Pancreas (tissue), 10 donors: Measurements from ENCODE around the gene ZBTB7B. TPM values are rescaled to one million over a fixed set of nuclear protein-coding genes. Genes with fewer than 3 reads are reported as not detected.

Experiments used
- ATAC-seq, 4 donors: fragments of 200-7000 bp; cut with Tn5 transposase; one replicate each; pipeline versions ENCODE4 v1.8.0 to v1.9.1; 2020; ENCODE audit warnings: mild to moderate bottlenecking in 4 of 4, moderate library complexity in 4 of 4
- DNase-seq, 6 donors: peaks; one replicate each; pipeline ENCODE4 v3.0.0-alpha.2; 2020
- FAIRE-seq: peaks from 2 replicates; lab custom pipeline; 2012; peaks lifted over from hg19 to GRCh38; lab: Jason Lieb, UNC
- H3K27ac ChIP-seq, 4 donors: fragments of 200-600 bp; sonication (generic); 1 replicate in 3 of 4; 2 replicates in 1 of 4; pipeline versions ENCODE4 v1.5.0 to v1.8.0; 2020
- H3K27me3 ChIP-seq, 4 donors: fragments of 200-600 bp; one replicate each; pipeline ENCODE4 v1.8.0; 2021
- H3K36me3 ChIP-seq, 3 donors: fragments of 200-600 bp; sonication (generic) in 1 of 3; one replicate each; pipeline versions ENCODE4 v1.5.0 to v1.8.0; 2020 to 2021
- H3K4me1 ChIP-seq, 3 donors: fragments of 200-600 bp; one replicate each; pipeline ENCODE4 v1.8.0; 2021
- H3K4me3 ChIP-seq, 4 donors: fragments of 200-600 bp; sonication (generic) in 2 of 4; one replicate each; pipeline versions ENCODE4 v1.5.0 to v1.8.0; 2020 to 2021
- H3K9me3 ChIP-seq, 4 donors: fragments of 200-600 bp; one replicate each; pipeline ENCODE4 v1.8.0; 2021
- CTCF ChIP-seq, 4 donors: fragments of 200-600 bp; sonication (generic) in 3 of 4; IDR thresholded peaks; one replicate each; pipeline versions ENCODE4 v1.5.0 to v1.8.0; 2021; ENCODE audit warnings: antibody characterized with exemption in 4 of 4
- WGBS, 2 donors: extraction: QIAGEN DNeasy Blood & Tissue Kit; methylation state at CpG; one replicate each; pipeline ENCODE4 v1.1.7; 2013; 5-methylcytosine and 5-hydroxymethylcytosine counted together
- intact Hi-C, 3 donors: fragments of 100-400 bp; cut with DNase I; formaldehyde crosslinking; loops; one replicate each; pipeline versions ENCODE4 v1.11.1 to v1.14.2; 2022
- polyA plus RNA-seq, 2 donors: library from polyadenylated mRNA; stranded (reverse); fragments of 200-250 nt; gene quantifications; one replicate each; pipeline ENCODE4 v1.2.3, GENCODE V29; 2013
- total RNA-seq, 6 donors: library from RNA; stranded (reverse); fragmentation: NEBNext Ultra II Directional in 4 of 6; extraction: Animal tissue kit (Norgen Biotek cat#: 25700) in 4 of 6; gene quantifications; one replicate each; pipeline versions ENCODE4 v1.2.1 to v1.2.4, GENCODE V29; 2021 to 2023
- donor health status: healthy with polysubstance abuse.
- donor health status: DM: no; HTN: no; CAD: no; lungs with moderate emphysema.
- donor health status: DM: no; HTN: no; CAD: no.
- donor health status: control.
- donor health status: control.
- donor health status: Bipolar disorder and iron deficiency.
- donor health status: DM: yes; HTN: yes; CAD: no.
- donor health status: DM: no; HTN: no; CAD: no.
- donor health status: DM: no; HTN: no; CAD: no.
- donor health status: DM: yes; HTN: yes; CAD: no.

ZBTB7B gene
- total and polyA plus RNA-seq, 8 donors, result 19.8 to 38.4 (median 34.4) TPM

GRCh38 chr1:154999571-155000410 is 2.8 kb upstream of the ZBTB7B start:
- no peak for FAIRE-seq
- H3K9me3 ChIP-seq, result no peaks in the 10 kb centered on the region
- WGBS, 2 donors, result 3 to 8% methylated on average over 35 to 50 of the region's 50 CpGs

GRCh38 chr1:155000411-155000725 is 2.2 kb upstream of the ZBTB7B start:
- Histone ChIP-seq H3K4me1 (peaks cover 3 to 26% (median 6%) of the 10 kb centered on the region in 3 donors), H3K27ac (peak overlapping the region; percentile 95 to 98 (median 97)), H3K27me3 (no peaks in the 10 kb centered on the region), H3K4me3 (peak overlapping the region in 3 of 4 donors; percentile 58 to 87 (median 70)), H3K9me3 (no peaks in the 10 kb centered on the region), H3K36me3 (no peaks in the 10 kb centered on the region)
- FAIRE-seq (no peak), DNase-seq (peak in 2 of 6 donors; percentile 73 to 78), ATAC-seq (peak; percentile 0 to 2 (median 0))
- intact Hi-C loops, result no loop called here
- 0% methylated on average over 8 to 12 of the region's 13 CpGs for WGBS, 2 donors
- TF ChIP-seq CTCF (IDR thresholded peaks at IDR 0.05), result no peak

More at GRCh38 chr1:154999571-155000410, 2.8 kb upstream of the ZBTB7B start:
- peaks cover 3 to 22% (median 6%) of the 10 kb centered on the region in 3 donors for H3K4me1 ChIP-seq
- H3K4me3 ChIP-seq, result peak overlapping the region in 3 of 4 donors; percentile 18 to 87 (median 58)
- H3K27ac ChIP-seq, result peak overlapping the region; percentile 77 to 98 (median 97)
- no peak for TF ChIP-seq CTCF (IDR thresholded peaks at IDR 0.05)
- ATAC-seq (no peak), DNase-seq (peak in 2 of 6 donors; percentile 59 to 64)
- H3K36me3 ChIP-seq, result no peaks in the 10 kb centered on the region
- no peaks in the 10 kb centered on the region for H3K27me3 ChIP-seq
- intact Hi-C loops, result no loop called here

GRCh38 chr1:155000726-155001424 is 1.7 kb upstream of the ZBTB7B start:
- Histone ChIP-seq H3K4me3 (peak overlapping the region; percentile 58 to 87 (median 68)), H3K4me1 (peaks cover 4 to 29% (median 8%) of the 10 kb centered on the region in 3 donors), H3K27me3 (no peaks in the 10 kb centered on the region), H3K9me3 (no peaks in the 10 kb centered on the region), H3K27ac (peak overlapping the region; percentile 95 to 98 (median 97)), H3K36me3 (no peaks in the 10 kb centered on the region)
- peak; percentile 98 to 100 (median 99) for DNase-seq
- ATAC-seq, result peak; percentile 65 to 76 (median 72)
- 0% methylated on average over 38 to 43 of the region's 43 CpGs for WGBS, 2 donors
- FAIRE-seq, result no peak
- no peak for TF ChIP-seq CTCF (IDR thresholded peaks at IDR 0.05)
- intact Hi-C loops, result no loop called here

- no peaks in the 10 kb centered on the region for H3K9me3 ChIP-seq
- TF ChIP-seq CTCF (IDR thresholded peaks at IDR 0.05), result no peak
- FAIRE-seq, result no peak
- no peaks in the 10 kb centered on the region for H3K27me3 ChIP-seq
- peak overlapping the region; percentile 58 to 87 (median 68) for H3K4me3 ChIP-seq
- no peaks in the 10 kb centered on the region for H3K36me3 ChIP-seq
- peaks cover 9 to 34% (median 13%) of the 10 kb centered on the region in 3 donors for H3K4me1 ChIP-seq
- H3K27ac ChIP-seq, result peak overlapping the region; percentile 95 to 98 (median 97)
- no peak for ATAC-seq
- 0% methylated on average over 11 of the region's 11 CpGs for WGBS, 2 donors
- intact Hi-C loops, result no loop called here
- DNase-seq, result no peak
These were observed 1.3 kb upstream of the ZBTB7B start for GRCh38 chr1:155001425-155001674.
